Fibroblast of skin of abdomen (primary cell): ENCODE data around the gene UACA.

Experiments
- DNase-seq: peaks from one replicate; pipeline ENCODE4 v3.0.0-alpha.2; 2013

UACA gene

DNA sequence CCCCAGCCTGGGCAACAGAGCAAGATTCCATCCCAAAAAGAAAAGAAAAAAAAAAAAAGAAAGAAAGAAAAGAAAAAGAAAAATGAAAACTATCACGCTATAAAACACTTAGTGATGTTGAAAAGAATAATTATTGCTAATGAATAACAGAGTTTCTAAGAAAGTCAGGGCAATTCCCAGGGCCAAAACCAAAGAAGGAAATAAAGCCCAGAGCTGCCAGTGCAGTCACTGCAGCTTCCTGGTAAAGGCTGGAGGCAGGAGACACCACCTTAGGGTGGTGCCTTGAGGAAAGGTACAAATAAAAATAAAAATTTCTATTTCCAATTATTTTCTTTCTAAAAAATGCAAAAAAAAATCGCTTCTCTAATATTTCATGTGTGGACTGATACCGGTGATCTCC is 19.7 kb upstream of the UACA start:
- DNase-seq, result no peak

DNA sequence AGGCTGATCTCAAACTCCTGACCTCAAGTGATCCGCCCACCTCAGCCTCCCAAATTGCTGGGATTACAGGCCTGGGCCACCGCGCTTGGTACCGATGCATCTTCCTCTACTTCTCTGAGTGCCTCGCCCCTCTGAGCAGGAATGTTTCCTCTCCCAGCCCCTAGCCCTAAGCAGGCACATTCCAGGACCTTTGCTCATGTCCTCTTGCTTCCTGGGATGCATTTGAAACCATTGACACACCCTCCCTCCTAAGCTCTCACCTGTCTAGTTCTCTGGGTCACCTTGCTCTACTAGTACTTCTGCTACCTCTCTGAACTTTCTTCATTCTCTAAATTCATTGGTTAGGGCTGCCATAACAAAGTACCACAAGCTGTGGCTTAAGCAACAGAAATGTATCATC is 17.9 kb upstream of the UACA start:
- no peak for DNase-seq

DNA sequence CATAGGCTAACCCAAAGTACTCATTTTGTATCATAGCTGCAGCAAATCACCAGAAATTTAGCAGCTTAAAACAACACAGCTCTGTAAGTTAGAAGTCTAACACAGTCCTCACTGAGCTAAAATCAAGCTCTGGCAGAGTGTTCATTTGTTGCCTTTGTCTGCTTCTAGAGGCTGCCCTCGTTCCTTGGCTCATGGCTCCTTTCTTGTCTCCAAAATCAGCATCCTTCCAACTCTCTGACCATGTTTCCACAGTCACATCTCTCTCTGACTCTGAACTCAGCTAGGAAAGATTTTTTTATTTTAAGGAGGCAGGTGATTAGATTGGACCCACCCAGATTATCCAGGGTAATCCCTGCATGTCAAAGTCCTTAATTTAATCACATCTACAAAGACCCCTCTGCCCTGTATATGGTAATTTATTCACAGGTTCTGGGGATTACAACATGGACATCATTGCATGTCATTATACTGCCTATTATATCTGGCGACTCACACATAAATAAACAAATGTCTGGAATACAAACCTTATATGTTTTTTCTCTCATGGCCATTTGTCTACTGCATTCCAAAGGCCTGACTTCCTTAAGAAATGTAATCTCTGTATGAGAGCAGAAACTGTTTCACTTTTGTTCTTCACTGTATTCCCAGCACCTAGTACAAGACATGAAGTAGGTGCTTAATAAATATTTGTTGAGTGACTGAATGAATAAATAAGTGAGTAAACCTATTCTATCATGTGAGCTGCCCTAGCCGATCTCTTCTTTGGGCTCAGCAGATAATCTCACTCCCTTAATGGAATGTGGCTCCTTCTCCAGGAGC is 15.1 kb upstream of the UACA start:
- DNase-seq, result peak; percentile 77

DNA sequence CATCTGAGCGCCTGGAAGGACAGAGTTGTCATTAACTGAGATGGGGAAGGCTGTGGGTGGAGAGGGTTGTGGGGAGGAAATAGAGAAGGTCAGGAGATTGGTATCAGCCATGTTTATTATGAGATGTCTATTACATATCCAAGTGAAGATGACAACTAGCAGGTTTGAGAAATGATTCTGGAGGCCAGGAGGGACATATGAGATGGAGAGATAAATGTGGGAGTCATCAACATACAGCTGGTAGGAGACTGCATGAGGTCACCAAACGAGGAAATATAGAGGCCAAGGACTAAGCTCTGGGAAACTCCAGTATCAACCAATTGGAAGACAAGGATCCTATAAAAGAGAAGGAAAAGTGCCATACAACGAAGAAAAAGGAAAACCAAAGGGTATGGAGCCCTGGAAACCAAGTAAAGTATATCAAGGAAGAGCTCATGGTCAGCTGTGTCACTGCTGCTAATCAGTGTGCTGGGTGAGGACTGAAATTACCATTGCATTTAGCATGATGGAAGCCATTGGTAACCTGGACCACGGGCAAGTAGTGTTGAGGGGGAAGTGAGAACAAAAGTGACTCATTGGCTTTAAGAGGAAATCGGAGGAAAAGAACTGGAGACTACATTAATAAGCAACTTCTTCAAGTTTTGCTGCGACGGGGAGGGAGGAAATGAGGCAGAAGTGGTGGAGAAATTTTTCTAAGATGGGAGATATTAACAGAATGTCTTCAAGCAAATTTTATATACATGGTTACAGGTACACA is 14.0 kb upstream of the UACA start:
- DNase-seq, result no peak

DNA sequence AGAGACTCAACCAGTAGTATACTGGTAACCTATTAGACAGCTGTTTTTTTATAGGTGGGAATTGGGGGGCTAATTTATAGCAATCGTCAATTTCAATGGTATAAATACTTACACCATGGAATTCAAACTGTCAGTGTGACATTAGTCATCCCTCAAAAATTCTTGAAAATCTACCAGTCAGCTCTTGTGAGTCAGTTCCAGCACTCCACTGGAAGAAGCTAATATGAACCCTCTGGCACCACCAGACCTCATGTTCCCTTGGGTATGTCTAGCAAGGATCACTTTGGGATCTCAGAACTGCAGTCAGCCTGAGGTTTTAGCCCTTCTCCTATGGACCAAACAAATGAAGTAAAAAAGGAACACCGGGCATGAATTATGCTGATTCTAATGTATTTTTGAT is 11.8 kb upstream of the UACA start:
- DNase-seq, result peak; percentile 89

DNA sequence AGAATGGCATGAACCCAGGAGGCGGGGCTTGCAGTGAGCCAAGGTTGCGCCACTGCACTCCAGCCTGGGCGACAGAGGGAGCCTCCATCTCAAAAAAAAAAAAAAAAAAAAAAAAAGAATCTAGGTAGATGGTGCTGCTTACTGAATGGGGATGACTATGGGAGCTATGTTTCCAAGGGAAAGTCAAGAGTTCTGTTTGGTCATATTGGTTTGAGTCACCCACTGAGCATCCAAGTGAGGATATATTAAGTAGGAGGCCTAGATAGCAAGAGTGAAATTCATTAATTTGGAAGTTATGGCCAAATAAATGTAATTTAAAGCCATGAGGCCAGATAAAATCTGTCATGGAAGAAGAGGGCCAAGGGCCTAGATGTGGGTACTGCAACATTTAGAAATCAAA is 9.0 kb upstream of the UACA start:
- no peak for DNase-seq

DNA sequence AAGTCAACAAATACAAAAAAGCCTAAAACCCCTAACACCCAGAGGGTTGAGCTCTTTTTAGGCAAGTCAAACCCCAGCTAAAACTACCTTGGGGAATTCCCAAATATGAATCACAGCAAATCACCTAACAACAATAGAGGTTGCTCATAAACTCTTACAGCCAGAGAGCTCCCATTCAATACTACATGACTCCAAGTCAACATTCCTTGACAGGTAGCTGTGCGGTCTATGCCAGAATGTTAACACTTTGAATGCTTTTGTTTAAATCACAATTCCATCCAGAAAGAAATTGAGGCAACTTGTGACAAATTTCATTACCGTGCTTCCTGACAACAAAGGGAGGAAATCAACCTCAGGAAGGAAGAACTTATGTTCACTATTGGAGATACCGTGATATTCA is 7.5 kb upstream of the UACA start:
- DNase-seq, result no peak

DNA sequence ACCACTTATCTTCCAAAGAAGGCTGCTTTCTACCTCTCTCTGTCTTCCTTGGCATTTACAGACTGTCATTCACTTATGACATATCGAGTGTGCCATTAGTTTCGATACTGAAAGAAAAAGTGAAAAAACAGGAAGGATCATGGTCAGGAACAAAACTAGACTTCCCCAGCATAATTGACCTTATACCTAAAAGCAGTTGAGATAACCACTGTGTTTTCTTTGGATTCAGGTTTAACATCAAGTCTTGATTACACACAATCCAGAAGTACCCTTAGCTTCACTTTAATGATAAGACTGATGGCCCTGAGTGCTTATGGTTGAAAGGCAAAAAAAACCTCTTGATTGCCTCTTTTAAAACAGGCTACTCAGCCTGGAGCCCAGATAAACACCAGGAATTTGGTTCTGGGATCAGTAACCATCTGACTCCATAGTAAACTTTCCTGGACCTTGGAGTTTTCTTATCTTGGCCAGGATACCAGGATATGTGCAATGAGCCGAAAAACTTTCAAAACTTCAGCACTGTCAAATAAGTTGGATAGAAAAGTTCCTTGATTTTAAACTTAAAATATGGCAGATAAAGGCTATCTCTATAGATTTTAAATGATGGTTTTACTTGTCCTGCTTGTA is 5.0 kb upstream of the UACA start:
- DNase-seq, result no peak

DNA sequence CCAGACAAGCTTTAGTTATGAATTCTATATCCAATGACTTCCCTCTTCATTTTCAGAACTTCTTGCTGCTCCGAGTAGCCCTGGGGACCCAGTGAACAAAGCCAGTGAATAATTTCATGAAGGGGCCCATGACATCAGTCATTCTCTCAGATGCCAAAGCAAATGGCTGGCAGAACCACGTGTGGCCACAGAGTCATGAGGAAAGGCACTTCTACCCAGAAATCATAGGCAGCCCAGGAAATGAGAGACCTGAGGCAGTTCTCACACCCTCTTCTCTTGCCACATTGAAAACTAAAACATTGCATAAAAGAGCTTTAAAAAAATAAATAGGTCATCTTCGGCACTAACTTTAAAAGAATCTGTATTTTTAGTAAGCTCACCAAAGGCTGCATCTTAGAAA is 4.3 kb upstream of the UACA start:
- DNase-seq, result no peak

DNA sequence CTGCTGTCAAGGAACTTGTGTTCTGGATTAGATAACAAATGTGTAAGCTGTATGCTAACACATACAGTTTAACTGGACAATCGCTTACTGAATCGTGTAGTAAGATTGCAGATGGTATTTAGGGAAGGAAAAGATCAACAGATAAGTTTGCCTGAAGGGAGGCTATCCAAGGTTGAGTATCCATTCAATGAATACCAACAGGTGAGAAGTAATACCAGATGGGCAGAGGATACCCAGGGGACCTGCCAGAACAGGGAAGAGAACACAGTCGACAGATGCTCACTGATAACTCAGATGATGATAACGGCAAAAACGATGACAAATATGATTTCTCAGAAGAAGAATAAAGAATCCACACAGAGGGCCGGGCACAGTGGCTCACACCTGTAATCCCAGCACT is 3.2 kb upstream of the UACA start:
- no peak for DNase-seq

DNA sequence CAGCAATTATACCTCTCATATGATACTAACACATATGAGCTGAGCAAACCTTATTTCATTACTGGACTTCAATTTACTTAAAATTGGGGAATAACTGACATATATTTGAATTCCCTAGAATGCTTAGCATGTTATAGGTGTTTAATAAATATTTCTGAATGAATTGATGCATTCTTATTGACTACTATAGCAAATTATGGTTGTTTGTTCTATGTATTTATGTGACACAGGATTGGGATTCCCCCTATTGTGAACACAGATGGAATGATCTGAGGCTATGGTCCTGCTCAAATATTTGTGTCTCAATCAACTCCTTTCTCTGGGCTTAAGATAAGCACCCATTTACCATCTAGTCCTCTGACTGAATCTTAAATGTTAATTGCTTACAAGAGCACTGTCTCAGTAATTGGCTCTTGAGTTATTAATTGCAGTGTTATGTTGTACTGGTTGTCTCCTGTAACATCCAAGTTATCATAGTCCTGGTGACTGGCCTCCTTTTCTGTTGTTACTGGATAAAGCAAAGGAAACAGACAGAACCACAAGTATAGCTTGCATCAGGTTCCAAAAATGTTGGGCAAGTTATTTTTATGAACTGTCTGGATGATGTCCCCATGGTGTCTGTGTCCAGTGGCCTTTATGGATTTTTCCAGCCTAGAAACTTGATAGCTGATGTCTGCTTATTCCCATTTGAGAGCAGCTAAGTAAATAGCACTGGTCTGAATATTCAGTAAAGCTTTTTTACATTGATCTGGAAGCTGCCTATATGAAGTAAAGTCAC is 2.3 kb upstream of the UACA start:
- DNase-seq, result peak; percentile 41

DNA sequence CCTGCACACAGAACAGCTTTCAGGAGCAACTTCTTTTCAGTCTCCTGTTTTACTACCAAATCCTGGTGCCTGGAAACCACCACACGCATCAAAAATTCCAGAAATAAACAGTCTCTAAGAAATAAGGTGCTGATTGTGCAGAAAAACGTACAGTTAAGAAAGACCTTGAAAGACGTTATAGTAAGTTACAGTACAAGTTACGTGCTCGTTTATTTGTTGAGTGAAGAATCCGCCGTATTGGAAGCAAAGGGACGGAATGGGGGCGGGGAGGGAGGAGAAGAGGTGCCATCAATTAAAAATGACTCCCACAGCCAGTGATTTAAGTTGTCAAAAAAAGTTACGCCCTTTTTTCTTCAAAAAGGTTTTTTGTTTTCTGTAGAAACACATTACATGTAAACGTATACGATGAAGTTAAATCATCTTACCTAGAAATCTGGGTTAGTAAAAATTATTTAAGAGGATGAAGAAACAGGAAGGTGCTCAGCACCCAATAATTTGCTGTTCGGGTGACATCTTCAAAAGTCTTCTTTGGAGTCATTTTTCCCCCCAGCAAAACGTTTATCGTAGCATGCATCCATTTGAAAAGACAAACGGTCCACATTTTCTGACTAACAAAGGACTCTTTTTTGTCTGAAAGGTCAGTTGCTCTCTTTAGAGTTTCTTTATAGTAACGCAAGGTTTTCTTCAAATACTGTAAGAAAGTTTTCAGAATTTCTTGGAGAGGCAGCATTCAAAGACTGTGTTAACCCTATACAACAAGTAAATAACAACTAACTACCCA is 782 bp upstream of the UACA start:
- DNase-seq, result no peak

DNA sequence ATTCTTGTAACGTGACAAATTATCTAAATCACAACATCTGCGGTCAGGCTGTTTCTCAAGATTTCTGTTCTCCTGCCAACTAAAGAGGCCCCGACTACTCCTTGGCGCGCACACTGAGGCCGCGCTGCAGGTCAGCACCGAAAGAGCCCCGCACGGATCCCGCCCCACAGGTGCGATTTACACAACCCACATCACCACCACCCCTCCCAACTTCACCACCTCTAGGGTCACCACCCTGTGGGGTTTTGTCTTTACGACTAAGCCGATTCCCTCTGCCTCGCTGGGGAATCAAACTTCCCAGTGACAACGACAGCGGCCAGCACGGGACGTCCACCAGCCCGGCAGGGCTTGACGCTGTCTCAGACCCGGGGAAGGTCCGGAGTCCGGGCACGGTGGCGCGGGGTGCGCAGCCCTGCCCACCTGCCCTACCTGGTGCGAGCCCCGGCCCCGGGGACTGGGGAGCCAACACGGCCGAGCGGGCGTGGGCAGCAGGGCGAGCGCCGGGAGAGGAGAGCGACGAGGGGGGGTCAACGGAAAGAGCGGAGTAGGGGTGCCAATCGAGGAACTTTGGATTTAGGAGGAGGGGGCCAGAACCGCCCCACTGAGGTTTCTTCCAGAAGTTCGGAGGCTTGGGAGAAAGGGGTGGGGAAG is 764 bp downstream of the UACA start:
- DNase-seq, result peak; percentile 67

DNA sequence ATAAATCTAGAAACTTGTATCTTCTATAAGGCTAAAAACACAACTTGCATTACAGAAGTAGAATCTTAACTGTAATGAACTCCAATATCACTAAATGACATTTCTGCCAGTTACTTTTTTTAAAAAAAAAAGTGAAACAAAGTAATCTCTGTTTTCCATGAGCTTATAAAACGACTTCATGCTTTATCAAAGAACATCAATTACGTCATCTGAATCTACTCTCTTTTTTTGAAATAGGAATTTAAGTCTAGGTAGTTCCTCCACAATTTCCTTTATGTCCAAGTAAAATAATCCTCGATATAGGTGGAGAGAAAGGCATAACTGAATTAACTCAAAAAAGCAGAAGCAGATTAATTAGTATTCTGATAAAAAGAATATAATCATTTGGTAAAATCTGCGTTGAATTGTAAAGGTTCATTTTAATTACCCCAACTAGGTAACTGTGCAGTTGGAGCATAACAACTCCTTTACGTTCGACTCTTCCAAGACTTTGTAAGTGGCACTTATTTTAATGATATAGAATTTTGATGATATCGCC is 1.4 kb downstream of the UACA start:
- no peak for DNase-seq

DNA sequence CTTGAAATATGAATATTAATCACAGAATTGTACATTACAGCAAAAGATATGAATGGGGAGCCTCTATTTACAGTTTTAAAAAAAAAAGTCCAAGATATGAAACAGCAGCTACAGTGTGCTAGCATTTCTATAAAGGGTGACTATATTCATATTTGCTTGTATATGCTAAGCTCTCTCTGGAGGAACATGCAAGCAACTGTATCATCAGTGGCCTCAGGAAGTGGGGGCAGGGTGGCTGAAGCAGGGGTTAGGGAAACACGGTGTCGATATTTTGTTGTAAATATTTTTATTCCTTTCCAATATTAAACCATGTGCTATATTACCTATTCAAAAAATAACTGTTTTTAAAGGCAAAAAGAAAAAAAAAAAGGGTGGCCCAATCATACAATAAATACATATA is 2.3 kb downstream of the UACA start:
- no peak for DNase-seq

DNA sequence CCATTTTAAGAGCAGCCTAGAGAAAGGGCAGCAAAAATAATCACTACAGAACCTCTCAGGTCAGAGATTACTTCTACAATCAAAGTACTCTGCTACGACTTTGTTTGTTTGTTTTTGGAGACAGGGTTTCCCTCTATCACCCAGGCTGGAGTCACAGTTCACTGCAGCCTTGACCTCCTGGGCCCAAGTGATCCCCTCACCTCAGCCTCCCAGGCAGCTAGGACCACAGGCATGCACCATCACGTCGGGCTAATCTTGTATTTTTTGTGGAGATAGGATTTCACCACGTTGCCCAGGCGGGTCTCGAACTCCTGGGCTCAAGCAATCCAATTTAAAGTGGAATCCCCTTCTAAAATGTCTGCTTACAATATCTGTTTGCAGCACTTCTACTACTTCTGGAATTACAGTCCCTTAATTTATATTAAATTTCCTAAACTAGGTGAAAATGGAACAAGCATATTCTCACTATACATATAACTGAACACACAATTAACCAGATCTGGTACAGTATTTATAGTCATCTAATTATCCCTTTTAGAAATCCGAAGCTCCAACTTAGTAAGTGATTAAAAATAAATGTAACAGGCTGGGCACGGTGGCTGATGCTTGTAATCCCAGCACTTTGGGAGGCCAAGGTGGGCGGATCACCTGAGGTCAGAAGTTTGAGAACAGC is 4.4 kb downstream of the UACA start:
- no peak for DNase-seq

DNA sequence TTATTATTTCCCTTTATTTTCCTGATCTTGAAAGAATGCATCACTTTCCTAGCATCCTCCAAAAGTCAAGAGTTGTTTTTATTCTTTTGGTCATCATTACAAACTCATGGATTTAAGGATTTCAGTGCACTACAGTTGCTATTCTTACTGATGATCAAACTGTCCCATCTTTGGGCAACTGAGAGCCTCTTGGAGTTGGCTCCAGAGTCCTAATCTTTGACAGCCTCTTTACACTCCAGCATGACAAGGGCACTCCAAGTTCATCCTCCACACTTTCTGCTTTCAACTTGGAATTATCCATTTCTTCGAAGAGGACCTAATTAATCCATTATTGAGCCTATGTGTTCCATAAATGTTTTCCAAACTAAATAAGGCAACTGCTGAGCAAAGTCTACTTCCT is 5.7 kb downstream of the UACA start:
- no peak for DNase-seq

DNA sequence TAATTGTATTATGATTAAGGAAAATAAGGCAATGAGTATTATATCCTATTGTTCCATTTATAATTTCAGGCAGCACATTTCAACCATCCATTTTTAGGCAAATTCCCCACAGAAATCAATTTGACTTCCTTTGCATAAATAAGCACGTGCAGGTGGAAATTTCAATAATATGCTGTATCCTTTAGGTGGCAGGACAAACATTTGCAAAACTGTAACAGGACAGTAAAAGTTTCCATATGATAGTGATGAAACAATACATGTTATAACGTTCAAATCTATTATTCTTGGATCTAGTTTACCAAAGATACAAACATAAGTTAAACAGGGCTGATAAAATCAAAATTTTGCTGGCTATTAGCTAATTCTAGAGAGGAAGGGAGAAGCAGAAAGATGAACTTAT is 8.5 kb downstream of the UACA start:
- no peak for DNase-seq

DNA sequence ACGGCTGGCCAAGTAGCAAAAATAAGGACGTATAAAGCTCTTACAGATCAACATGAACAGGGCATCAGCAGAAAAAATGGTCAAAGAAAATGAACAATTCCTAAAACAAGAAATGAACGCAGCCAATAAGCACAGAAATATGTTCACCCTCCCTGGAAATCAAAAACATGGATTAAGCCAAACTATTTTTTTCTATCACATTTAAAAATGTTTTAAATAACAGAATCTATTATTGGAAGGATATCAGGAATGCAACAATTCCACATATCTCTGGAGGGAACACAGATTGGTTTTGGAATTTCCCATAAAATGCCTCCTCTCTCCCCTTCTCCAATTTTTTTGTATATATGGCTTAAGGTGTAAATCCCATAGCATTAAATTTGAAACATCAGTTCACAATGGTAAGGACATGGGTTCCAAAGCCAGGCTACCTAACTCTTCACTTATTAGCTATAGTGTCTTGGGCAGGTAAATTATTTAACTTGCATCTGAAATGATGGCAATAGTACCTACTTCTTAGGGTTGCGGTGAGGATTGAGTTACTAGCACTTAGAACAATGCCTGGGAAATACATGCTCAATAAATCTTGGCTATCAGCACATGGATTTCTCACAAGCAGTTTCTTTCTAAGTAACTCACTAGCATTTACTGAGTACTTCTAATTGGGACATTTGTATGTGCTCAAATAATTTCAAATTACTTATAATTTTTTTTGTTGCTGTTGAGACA is 10.1 kb downstream of the UACA start:
- DNase-seq, result peak; percentile 4

DNA sequence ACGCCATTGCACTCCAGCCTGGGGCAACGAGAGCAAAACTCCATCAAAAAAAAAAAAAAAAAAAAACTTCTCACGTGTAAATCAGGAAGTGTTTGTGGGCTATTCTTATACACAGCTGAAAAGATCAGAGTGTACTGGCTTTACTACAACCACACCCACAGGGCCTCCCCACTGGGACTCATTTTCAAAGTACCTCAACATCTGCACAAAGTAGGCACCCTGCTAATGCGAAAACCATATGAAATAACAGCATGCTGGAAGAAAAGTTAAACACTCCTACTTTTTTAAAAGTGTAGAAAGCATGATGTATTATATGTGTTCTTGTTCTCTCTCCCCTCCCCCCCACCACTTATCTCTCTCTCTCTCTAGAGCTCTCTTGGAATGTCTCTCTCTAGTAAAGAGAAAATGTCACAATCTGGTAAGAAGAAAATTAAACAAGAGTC is 11.1 kb downstream of the UACA start:
- no peak for DNase-seq
